Measurements from ENCODE around the gene IRF6.

Gene IRF6

GRCh38 chr1:209825591-209826434 is 19.9 kb upstream of the IRF6 start:
- ChIA-PET CTCF (interaction anchor here (0.6 to 8.2 kb wide), 9 partner anchors 8 to 256 kb away, joined by 3 to 190 read pairs (median 5); partner anchors contain the start of gene IRF6), POLR2A (no interaction called here)
- no peak for DNase-seq (ENCODE audit: extremely low spot score)

GRCh38 chr1:209823143-209824041 is 17.4 kb upstream of the IRF6 start:
- TF ChIP-seq CTCF (IDR thresholded peaks at IDR 0.05; ENCODE audit: control extremely low read depth, extremely low read depth, low read depth, missing control alignments), result peak; percentile 65
- POLR2A ChIA-PET, result no interaction called here
- peak; percentile 41 for DNase-seq (ENCODE audit: extremely low spot score)
- CTCF ChIA-PET, result interaction anchor here (0.5 to 8.2 kb wide), 45 partner anchors 10 to 615 kb away, joined by 3 to 190 read pairs (median 5); partner anchors contain the start of genes C1orf74, IRF6 and TRAF3IP3

More at GRCh38 chr1:209825591-209826434, 19.9 kb upstream of the IRF6 start:
- TF ChIP-seq CTCF (IDR thresholded peaks at IDR 0.05; ENCODE audit: control extremely low read depth, extremely low read depth, low read depth, missing control alignments), result no peak

- TF ChIP-seq CTCF (IDR thresholded peaks at IDR 0.05; ENCODE audit: control extremely low read depth, extremely low read depth, low read depth, missing control alignments), result no peak
- CTCF ChIA-PET, result interaction anchor here (0.5 to 8.2 kb wide), 37 partner anchors 11 to 547 kb away, joined by 3 to 190 read pairs (median 6); partner anchors contain the start of genes C1orf74, IRF6 and TRAF3IP3
- POLR2A ChIA-PET, result no interaction called here
- no peak for DNase-seq (ENCODE audit: extremely low spot score)
Measured at GRCh38 chr1:209822706-209823105, 16.8 kb upstream of the IRF6 start.

GRCh38 chr1:209820986-209821385 is 15.0 kb upstream of the IRF6 start:
- no peak for TF ChIP-seq CTCF (IDR thresholded peaks at IDR 0.05; ENCODE audit: control extremely low read depth, extremely low read depth, low read depth, missing control alignments)
- ChIA-PET POLR2A (no interaction called here), CTCF (interaction anchor here (1.5 to 8.2 kb wide), 3 partner anchors 11 to 72 kb away, joined by 4 to 190 read pairs (median 23); partner anchors contain the start of gene IRF6)
- no peak for DNase-seq (ENCODE audit: extremely low spot score)

DNA sequence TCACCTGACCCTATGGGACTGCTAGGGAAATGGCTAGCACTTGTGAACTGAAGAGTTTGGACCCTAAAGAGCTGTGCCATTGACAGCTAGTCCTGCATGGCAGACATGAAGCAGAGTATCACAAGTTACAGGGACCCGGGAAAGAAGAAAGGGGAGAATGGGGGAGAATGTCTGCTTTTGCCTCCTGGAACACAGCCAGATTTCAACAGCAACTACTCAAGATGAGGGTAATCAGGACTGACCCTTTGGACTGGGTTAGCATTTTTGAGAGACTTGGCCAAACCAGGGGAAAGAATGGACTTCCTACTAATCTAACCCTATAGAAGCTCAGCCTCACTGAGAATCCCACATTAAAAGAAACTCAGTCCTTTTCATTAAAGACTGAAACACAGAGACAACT is 13.1 kb upstream of the IRF6 start:
- no peak for DNase-seq (ENCODE audit: extremely low spot score)
- ChIA-PET POLR2A (no interaction called here), CTCF (interaction anchor here (1.7 kb wide), 1 partner anchor 9 kb away, joined by 5 read pairs; no protein-coding TSS in a partner anchor)
- TF ChIP-seq CTCF (IDR thresholded peaks at IDR 0.05; ENCODE audit: control extremely low read depth, extremely low read depth, low read depth, missing control alignments), result no peak

DNA sequence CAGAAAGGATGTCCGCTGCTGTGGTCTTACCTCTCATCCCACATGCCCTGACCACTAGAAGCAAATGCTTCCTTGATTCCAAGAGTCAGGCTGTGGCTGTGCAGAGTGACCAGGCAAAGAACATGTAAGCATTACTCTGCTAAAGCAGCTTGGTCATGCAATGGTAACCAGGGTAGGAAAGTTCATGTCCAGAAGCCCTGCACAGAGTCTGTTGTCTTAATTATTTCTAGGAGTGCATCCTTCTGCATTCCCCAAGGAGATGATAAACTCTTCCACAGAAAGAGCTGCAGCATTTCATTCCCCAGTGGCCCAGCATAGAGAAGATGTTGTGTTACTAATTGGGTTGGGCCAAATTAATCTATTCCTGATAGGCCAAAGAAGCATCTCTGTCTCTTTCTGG is 11.7 kb upstream of the IRF6 start:
- TF ChIP-seq CTCF (IDR thresholded peaks at IDR 0.05; ENCODE audit: control extremely low read depth, extremely low read depth, low read depth, missing control alignments), result no peak
- POLR2A ChIA-PET, result no interaction called here
- CTCF ChIA-PET, result interaction anchor here (0.8 to 1.8 kb wide), 2 partner anchors 9 to 10 kb away, joined by 3 to 7 read pairs; partner anchors contain the start of gene UTP25
- no peak for DNase-seq (ENCODE audit: extremely low spot score)

All from GM10248 (cell line).